WTC11 (cell line): Measurements from ENCODE around the gene PAPPA2. TPM values are rescaled to one million over a fixed set of nuclear protein-coding genes. Genes with fewer than 3 reads are reported as not detected.
"Not testable (repeated sequence)": the region's sequence is repeated elsewhere in the genome, so short reads cannot be mapped to it uniquely, and the experiment has no call there.

Source experiments
- ATAC-seq: fragments of 200-7000 bp; cut with Tn5 transposase; 2 replicates; pipeline ENCODE4 v1.10.0; 2021; ENCODE audit warnings: mild to moderate bottlenecking, moderate library complexity
- CTCF ChIA-PET: fragments of 300-600 bp; sonication (Branson Sonifier 250); formaldehyde crosslinking; loops from one replicate; lab custom pipeline; 2021; ENCODE audit warnings: antibody characterized with exemption; lab: Charles Lee
- POLR2A ChIA-PET: fragments of 350-600 bp; sonication (Branson Sonifier 250); formaldehyde crosslinking; loops from one replicate; lab custom pipeline; 2021; ENCODE audit warnings: antibody characterized with exemption; lab: Charles Lee
- DNase-seq: peaks from one replicate; pipeline ENCODE4 v3.0.0; 2021; ENCODE audit warnings: low spot score
- H3K27ac Mint-ChIP-seq: 2 replicates; pipeline ENCODE4 v1.8.0; 2021; ENCODE audit warnings: mixed read lengths
- H3K27me3 Mint-ChIP-seq: 2 replicates; pipeline ENCODE4 v1.8.0; 2021; ENCODE audit warnings: low read depth, mild to moderate bottlenecking, moderate library complexity, mixed read lengths
- H3K36me3 Mint-ChIP-seq: 2 replicates; pipeline ENCODE4 v1.8.0; 2021; ENCODE audit warnings: mixed read lengths
- H3K4me1 Mint-ChIP-seq: 2 replicates; pipeline ENCODE4 v1.8.0; 2022; ENCODE audit warnings: mixed read lengths
- H3K4me3 Mint-ChIP-seq: 2 replicates; pipeline ENCODE4 v1.8.0; 2021; ENCODE audit warnings: mild to moderate bottlenecking, moderate library complexity, mixed read lengths
- H3K9me3 Mint-ChIP-seq: 2 replicates; pipeline ENCODE4 v1.8.0; 2021; ENCODE audit warnings: mixed read lengths
- ATF2 ChIP-seq: sonication (generic); formaldehyde crosslinking; IDR thresholded peaks from 2 replicates; pipeline ENCODE4 v1.8.1; 2022; ENCODE audit warnings: low read depth, missing genetic modification reagents, borderline replicate concordance
- ATF3 ChIP-seq: sonication (generic); formaldehyde crosslinking; conservative IDR thresholded peaks from 2 replicates; pipeline ENCODE4 v1.8.1; 2022; ENCODE audit warnings: mild to moderate bottlenecking, missing genetic modification reagents
- CREM ChIP-seq: sonication (generic); formaldehyde crosslinking; IDR thresholded peaks from 2 replicates; pipeline ENCODE4 v1.8.1; 2022; ENCODE audit warnings: mild to moderate bottlenecking, missing genetic modification reagents, moderate library complexity
- FOXP1 ChIP-seq: sonication (generic); formaldehyde crosslinking; IDR thresholded peaks from 2 replicates; pipeline ENCODE4 v1.8.0; 2022; ENCODE audit warnings: missing genetic modification reagents, mild to moderate bottlenecking, moderate library complexity, borderline replicate concordance
- HMGXB4 ChIP-seq: sonication (generic); formaldehyde crosslinking; IDR thresholded peaks from 2 replicates; pipeline ENCODE4 v1.8.1; 2023; ENCODE audit warnings: mild to moderate bottlenecking, moderate library complexity, missing genetic modification reagents
- JUN ChIP-seq: sonication (generic); formaldehyde crosslinking; IDR thresholded peaks from 2 replicates; pipeline ENCODE4 v1.8.0; 2023; ENCODE audit warnings: mild to moderate bottlenecking, missing genetic modification reagents
- MAX ChIP-seq: sonication (generic); formaldehyde crosslinking; IDR thresholded peaks from 2 replicates; pipeline ENCODE4 v1.8.0; 2022; ENCODE audit warnings: mild to moderate bottlenecking, missing genetic modification reagents
- MXD4 ChIP-seq: fragments of 250-450 bp; sonication (Bioruptor Pico); IDR thresholded peaks from 2 replicates; pipeline ENCODE4 v1.8.0; 2021; ENCODE audit warnings: mild to moderate bottlenecking, moderate library complexity, borderline replicate concordance
- MYBL2 ChIP-seq: sonication (generic); formaldehyde crosslinking; IDR thresholded peaks from 2 replicates; pipeline ENCODE4 v1.8.1; 2023; ENCODE audit warnings: mild to moderate bottlenecking, moderate library complexity, missing genetic modification reagents
- NFYB ChIP-seq: sonication (generic); formaldehyde crosslinking; conservative IDR thresholded peaks from 2 replicates; pipeline ENCODE4 v1.8.0; 2022; ENCODE audit warnings: low read depth, missing genetic modification reagents
- NR3C1 ChIP-seq: sonication (generic); formaldehyde crosslinking; conservative IDR thresholded peaks from 2 replicates; pipeline ENCODE4 v1.8.1; 2023; ENCODE audit warnings: low read depth, mild to moderate bottlenecking, missing genetic modification reagents
- PRDM15 ChIP-seq: sonication (generic); formaldehyde crosslinking; IDR thresholded peaks from 2 replicates; pipeline ENCODE4 v1.8.0; 2022; ENCODE audit warnings: missing genetic modification reagents
- RELA ChIP-seq: sonication (generic); formaldehyde crosslinking; IDR thresholded peaks from 2 replicates; pipeline ENCODE4 v1.8.1; 2022; ENCODE audit warnings: missing genetic modification reagents, mild to moderate bottlenecking, borderline replicate concordance
- SOX15 ChIP-seq: fragments of 250-450 bp; sonication (Bioruptor Pico); IDR thresholded peaks from 2 replicates; pipeline ENCODE4 v1.9.0; 2021; ENCODE audit warnings: mild to moderate bottlenecking
- ZMAT4 ChIP-seq: fragments of 250-450 bp; sonication (Bioruptor Pico); IDR thresholded peaks from 2 replicates; pipeline ENCODE4 v1.9.0; 2021; ENCODE audit warnings: mild to moderate bottlenecking
- ZNF263 ChIP-seq: sonication (generic); formaldehyde crosslinking; IDR thresholded peaks from 2 replicates; pipeline ENCODE4 v1.8.1; 2022; ENCODE audit warnings: low read depth, mild to moderate bottlenecking, moderate library complexity, missing genetic modification reagents
- ZNF317 ChIP-seq: sonication (generic); formaldehyde crosslinking; IDR thresholded peaks from 2 replicates; pipeline ENCODE4 v1.8.1; 2023; ENCODE audit warnings: low read depth, mild to moderate bottlenecking, moderate library complexity, missing genetic modification reagents, borderline replicate concordance
- ZNF423 ChIP-seq: fragments of 250-450 bp; sonication (Bioruptor Pico); IDR thresholded peaks from 2 replicates; pipeline ENCODE4 v2.1.2; 2022; ENCODE audit warnings: mild to moderate bottlenecking, moderate library complexity
- ZNF512 ChIP-seq: sonication (generic); formaldehyde crosslinking; IDR thresholded peaks from 2 replicates; pipeline ENCODE4 v1.8.1; 2022; ENCODE audit warnings: missing genetic modification reagents, borderline replicate concordance
- total RNA-seq: library from RNA; stranded (reverse); gene quantifications from 3 replicates; pipeline ENCODE4 v1.2.3, GENCODE V29; 2021

The PAPPA2 gene
- total RNA-seq, 1 experiment from 2014 or later: 0.74 TPM

- Mint-ChIP-seq H3K4me1 (no peaks in the 10 kb centered on the region; the same call in 1 of the 2 replicates), H3K27me3 (no peaks in the 10 kb centered on the region), H3K4me3 (no peak overlapping the region), H3K9me3 (peaks cover 5% of the 10 kb centered on the region), H3K27ac (no peak overlapping the region), H3K36me3 (no peaks in the 10 kb centered on the region)
- ChIA-PET POLR2A (no interaction called here), CTCF (interaction anchor here (0.6 to 2.4 kb wide), 10 partner anchors 11 to 370 kb away, joined by 3 to 11 read pairs (median 4); no protein-coding TSS in a partner anchor)
- ATAC-seq: peak; percentile 90
- TF ChIP-seq ZNF423 (CRISPR knock-in tag): 0 out of 2 replicates have a peak, but pooled peaks have one; percentile 27
- no peak for TF ChIP-seq ZMAT4 (CRISPR knock-in tag)
- TF ChIP-seq, all 79 proteins: peak for 1
- DNase-seq: no peak
Measured at GRCh38 chr1:176745945-176746344, 283.0 kb downstream of the PAPPA2 start.

GRCh38 chr1:176752505-176752904 lies 289.5 kb downstream of the PAPPA2 start:
- H3K4me3 Mint-ChIP-seq: no peak overlapping the region
- peaks cover 6% of the 10 kb centered on the region; the same call in 1 of the 2 replicates for H3K9me3 Mint-ChIP-seq
- ChIA-PET POLR2A (no interaction called here), CTCF (no interaction called here)
- no peak overlapping the region for H3K27ac Mint-ChIP-seq
- H3K27me3 Mint-ChIP-seq: no peaks in the 10 kb centered on the region
- H3K36me3 Mint-ChIP-seq: no peaks in the 10 kb centered on the region
- ATAC-seq (no peak), DNase-seq (no peak)
- TF ChIP-seq CREM (no peak), JUN (CRISPR knock-in tag) (no peak), MXD4 (CRISPR knock-in tag) (no peak), ZNF263 (CRISPR knock-in tag) (no peak), FOXP1 (CRISPR knock-in tag) (no peak), MAX (CRISPR knock-in tag) (no peak), SOX15 (no peak), ZNF512 (CRISPR knock-in tag) (no peak), NR3C1 (CRISPR knock-in tag) (no peak), ZNF317 (CRISPR knock-in tag) (no peak), ATF2 (CRISPR knock-in tag) (no peak), ATF3 (CRISPR knock-in tag) (no peak), NFYB (CRISPR knock-in tag) (no peak), MYBL2 (no peak), RELA (no peak)
- H3K4me1 Mint-ChIP-seq: peaks cover 5% of the 10 kb centered on the region

- ChIA-PET CTCF (no interaction called here), POLR2A (no interaction called here)
- TF ChIP-seq PRDM15 (CRISPR knock-in tag) (peak; percentile 66), HMGXB4 (no peak)
- DNase-seq: no peak
- Mint-ChIP-seq H3K27me3 (no peaks in the 10 kb centered on the region), H3K4me1 (peaks cover 7% of the 10 kb centered on the region), H3K36me3 (no peaks in the 10 kb centered on the region), H3K4me3 (no peak overlapping the region), H3K9me3 (peaks cover 6% of the 10 kb centered on the region; the same call in 1 of the 2 replicates), H3K27ac (no peak overlapping the region)
- ATAC-seq: peak; percentile 28
Measured at GRCh38 chr1:176754676-176755075, 291.7 kb downstream of the PAPPA2 start.

- ATAC-seq, CTCF ChIA-PET, H3K36me3 Mint-ChIP-seq, POLR2A ChIA-PET, H3K9me3 Mint-ChIP-seq, H3K4me3 Mint-ChIP-seq, H3K4me1 Mint-ChIP-seq, H3K27ac Mint-ChIP-seq, H3K27me3 Mint-ChIP-seq, DNase-seq: not testable (repeated sequence)
Measured at GRCh38 chr1:176756817-176757216, 293.8 kb downstream of the PAPPA2 start.
